Neural cell (in vitro differentiated cells): ENCODE results near the gene FRMD4B. TPM values are rescaled to one million over a fixed set of nuclear protein-coding genes. Genes with fewer than 3 reads are reported as not detected.

Source experiments
- H2AFZ ChIP-seq: fragments of 200-600, 300-800 bp; sonication (generic), shearing (Covaris generic); 2 replicates; pipeline ENCODE4 v1.6.0; 2014; ENCODE audit warnings: low read depth, mild to moderate bottlenecking, antibody characterized with exemption, low read length, moderate library complexity
- H3F3A ChIP-seq: fragments of 200-600 bp; shearing (Covaris generic); 2 replicates; pipeline ENCODE4 v1.6.1; 2016; ENCODE audit warnings: mild to moderate bottlenecking, moderate library complexity, mixed read lengths, antibody characterized with exemption, low read length; ENCODE audit not compliant: insufficient read depth, poor library complexity, severe bottlenecking
- H3K27ac ChIP-seq: fragments of 200-600, 300-800 bp; sonication (generic), shearing (Covaris generic); 2 replicates; pipeline ENCODE4 v1.5.1; 2014; ENCODE audit warnings: mild to moderate bottlenecking, low read length, moderate library complexity
- H3K27me3 ChIP-seq: fragments of 300-800, 200-600 bp; sonication (generic), shearing (Covaris generic); 2 replicates; pipeline ENCODE4 v1.6.0; 2014; ENCODE audit warnings: mild to moderate bottlenecking, low read depth, low read length, moderate library complexity; ENCODE audit not compliant: insufficient read depth
- H3K36me3 ChIP-seq: fragments of 300-800, 200-600 bp; sonication (generic), shearing (Covaris generic); 2 replicates; pipeline ENCODE4 v1.5.1; 2014; ENCODE audit warnings: mild to moderate bottlenecking, antibody characterized with exemption, low read length, moderate library complexity; ENCODE audit not compliant: insufficient read depth
- H3K4me2 ChIP-seq: fragments of 300-800, 200-600 bp; sonication (generic), shearing (Covaris generic); 2 replicates; pipeline ENCODE4 v1.6.0; 2014; ENCODE audit warnings: mild to moderate bottlenecking, low read length
- H3K4me3 ChIP-seq: fragments of 300-800, 200-600 bp; sonication (generic), shearing (Covaris generic); 2 replicates; pipeline ENCODE4 v1.5.1; 2014; ENCODE audit warnings: mild to moderate bottlenecking, low read length, moderate library complexity
- H3K79me2 ChIP-seq: fragments of 200-600 bp; shearing (Covaris generic); replicated peaks from 2 replicates; pipeline ENCODE4 v1.6.0; 2014; ENCODE audit warnings: mild to moderate bottlenecking, low read length, moderate library complexity; ENCODE audit not compliant: insufficient read depth
- H3K9ac ChIP-seq: fragments of 300-800, 200-600 bp; sonication (generic), shearing (Covaris generic); 2 replicates; pipeline ENCODE4 v1.6.1; 2016; ENCODE audit warnings: mild to moderate bottlenecking, low read length, mixed read lengths
- H3K9me2 ChIP-seq: fragments of 200-600 bp; shearing (Covaris generic); 2 replicates; pipeline ENCODE4 v1.6.1; 2016; ENCODE audit warnings: mild to moderate bottlenecking, low read length, mixed read lengths; ENCODE audit not compliant: insufficient read depth
- H3K9me3 ChIP-seq: fragments of 200-600, 300-800 bp; sonication (generic), shearing (Covaris generic); 2 replicates; pipeline ENCODE4 v1.6.1; 2016; ENCODE audit warnings: mild to moderate bottlenecking, mixed run types, low read length, moderate library complexity, mixed read lengths
- H4K20me1 ChIP-seq: fragments of 200-600 bp; shearing (Covaris generic); 2 replicates; pipeline ENCODE4 v1.6.1; 2016; ENCODE audit warnings: mild to moderate bottlenecking, mixed run types; ENCODE audit not compliant: insufficient read depth
- CTCF ChIP-seq: fragments of 450-650 bp; IDR thresholded peaks from 2 replicates; pipeline ENCODE4 v1.5.1; 2014; ENCODE audit warnings: antibody characterized with exemption, mild to moderate bottlenecking, moderate library complexity; ENCODE audit not compliant: poor library complexity, severe bottlenecking
- EP300 ChIP-seq: fragments of 450-650 bp; conservative IDR thresholded peaks from 2 replicates; pipeline ENCODE4 v1.6.1; 2014; ENCODE audit warnings: antibody characterized with exemption, mild to moderate bottlenecking, moderate library complexity; ENCODE audit not compliant: poor library complexity, severe bottlenecking
- EZH2 ChIP-seq: fragments of 200-600, 300-800 bp; shearing (Covaris generic), sonication (generic); IDR thresholded peaks from 2 replicates; pipeline ENCODE4 v1.6.1; 2014; ENCODE audit warnings: antibody characterized with exemption, low read length, borderline replicate concordance, mild to moderate bottlenecking; ENCODE audit not compliant: insufficient read depth, poor library complexity, severe bottlenecking
- MXI1 ChIP-seq: fragments of 450-650 bp; conservative IDR thresholded peaks from 2 replicates; pipeline ENCODE4 v1.6.1; 2014; ENCODE audit warnings: antibody characterized with exemption, mild to moderate bottlenecking; ENCODE audit not compliant: poor library complexity, severe bottlenecking
- POLR2AphosphoS5 ChIP-seq: IDR thresholded peaks from 2 replicates; pipeline ENCODE4 v1.6.1; 2012
- RAD21 ChIP-seq: fragments of 450-650 bp; conservative IDR thresholded peaks from 2 replicates; pipeline ENCODE4 v1.6.1; 2014; ENCODE audit warnings: antibody characterized with exemption, mild to moderate bottlenecking, moderate library complexity
- REST ChIP-seq: IDR thresholded peaks from 2 replicates; pipeline ENCODE4 v1.6.1; 2012; ENCODE audit warnings: borderline replicate concordance
- SMC3 ChIP-seq: fragments of 450-650 bp; conservative IDR thresholded peaks from 2 replicates; pipeline ENCODE4 v1.6.1; 2014; ENCODE audit warnings: antibody characterized with exemption, mild to moderate bottlenecking, moderate library complexity; ENCODE audit not compliant: poor library complexity
- TAF1 ChIP-seq: IDR thresholded peaks from 2 replicates; pipeline ENCODE4 v1.6.1; 2012; ENCODE audit warnings: low read depth
- polyA plus RNA-seq: library from polyadenylated mRNA; depleted of rRNA; stranded (reverse); fragments of >200 nt; gene quantifications from 2 replicates; pipeline ENCODE4 v1.2.3, GENCODE V29; 2014

FRMD4B gene
- polyA plus RNA-seq, 1 donor from 2014 or later, result 6.2 TPM

GRCh38 chr3:69322158-69322509 lies 63.8 kb downstream of the FRMD4B start:
- no peaks in the 10 kb centered on the region for H3K27me3 ChIP-seq
- H3K9me2 ChIP-seq, result no peaks in the 10 kb centered on the region
- no peak for TF ChIP-seq EZH2
- no peak for TF ChIP-seq TAF1
- TF ChIP-seq SMC3, result no peak
- TF ChIP-seq EP300, result no peak
- TF ChIP-seq RAD21, result no peak
- TF ChIP-seq CTCF, result no peak
- no peak for TF ChIP-seq REST
- no peak for TF ChIP-seq POLR2AphosphoS5
- no peak for TF ChIP-seq MXI1
- H3K27ac ChIP-seq, result no peak overlapping the region
- H3K4me3 ChIP-seq, result no peak overlapping the region
- H2AFZ ChIP-seq, result no peak overlapping the region
- no peaks in the 10 kb centered on the region for H3K36me3 ChIP-seq
- H3K79me2 ChIP-seq, result no peaks in the 10 kb centered on the region
- no peaks in the 10 kb centered on the region for H3K9me3 ChIP-seq
- no peak overlapping the region for H3K9ac ChIP-seq
- no peaks in the 10 kb centered on the region for H4K20me1 ChIP-seq
- H3K4me2 ChIP-seq, result no peak overlapping the region
- no peaks in the 10 kb centered on the region for H3F3A ChIP-seq

- Histone ChIP-seq H3K9ac (no peak overlapping the region), H3K27ac (no peak overlapping the region), H3K9me2 (no peaks in the 10 kb centered on the region), H3K36me3 (no peaks in the 10 kb centered on the region), H3K4me3 (no peak overlapping the region), H3F3A (no peaks in the 10 kb centered on the region), H3K9me3 (no peaks in the 10 kb centered on the region), H3K4me2 (no peak overlapping the region), H4K20me1 (no peaks in the 10 kb centered on the region), H2AFZ (no peak overlapping the region), H3K27me3 (no peaks in the 10 kb centered on the region), H3K79me2 (no peaks in the 10 kb centered on the region)
- TF ChIP-seq CTCF (no peak), REST (no peak), POLR2AphosphoS5 (no peak), RAD21 (no peak), MXI1 (no peak), SMC3 (no peak), EZH2 (no peak), EP300 (no peak), TAF1 (no peak)
Measured at GRCh38 chr3:69321301-69322157, 64.4 kb downstream of the FRMD4B start.
